ENCODE measurements around the gene RNF113B.

RNF113B gene

GRCh38 chr13:98141509-98142379 lies 35.3 kb downstream of the RNF113B start:
- DNase-seq (peak; percentile 10), ATAC-seq (ENCODE audit: insufficient read depth, low read depth) (peak; percentile 71)
- TF ChIP-seq CTCF (IDR thresholded peaks at IDR 0.05; ENCODE audit: borderline replicate concordance, extremely low read depth, low read length, poor library complexity, severe bottlenecking), result no peak
- no peak for TF ChIP-seq EZH2 (IDR thresholded peaks at IDR 0.05; ENCODE audit: borderline replicate concordance, low read depth, low read length, severe bottlenecking)
- no peak overlapping the region for H3K4me3 ChIP-seq (ENCODE audit: low read depth in 1 of 2, low read length in 2 of 2)
- no peaks in the 10 kb centered on the region for H3K9me3 ChIP-seq (ENCODE audit: insufficient read depth, low read length, severe bottlenecking)
- no peak overlapping the region for H3K27ac ChIP-seq (ENCODE audit: low read length)
- peaks cover 3% of the 10 kb centered on the region for H3K27me3 ChIP-seq (ENCODE audit: insufficient read depth, low read length, poor library complexity)
- no peaks in the 10 kb centered on the region for H3K79me2 ChIP-seq (ENCODE audit: insufficient read depth, low read length)
- H4K20me1 ChIP-seq (ENCODE audit: insufficient read depth, low read length), result no peaks in the 10 kb centered on the region
- H3K36me3 ChIP-seq (ENCODE audit: insufficient read depth, low read length), result no peaks in the 10 kb centered on the region
- no peak overlapping the region for H3K4me2 ChIP-seq (ENCODE audit: insufficient read depth, low read length)
- H3K9ac ChIP-seq (ENCODE audit: low read depth, low read length), result no peak overlapping the region
- no peaks in the 10 kb centered on the region for H3K4me1 ChIP-seq (ENCODE audit: insufficient read depth, low read length)
- H2AFZ ChIP-seq (ENCODE audit: low read depth, low read length), result no peak overlapping the region

- no peak overlapping the region for H3K27ac ChIP-seq (ENCODE audit: low read length)
- H3K9me3 ChIP-seq (ENCODE audit: insufficient read depth, low read length, severe bottlenecking), result no peaks in the 10 kb centered on the region
- no peaks in the 10 kb centered on the region for H4K20me1 ChIP-seq (ENCODE audit: insufficient read depth, low read length)
- H3K79me2 ChIP-seq (ENCODE audit: insufficient read depth, low read length), result no peaks in the 10 kb centered on the region
- no peaks in the 10 kb centered on the region for H3K4me1 ChIP-seq (ENCODE audit: insufficient read depth, low read length)
- H3K4me2 ChIP-seq (ENCODE audit: insufficient read depth, low read length), result no peak overlapping the region
- H3K27me3 ChIP-seq (ENCODE audit: insufficient read depth, low read length, poor library complexity), result peaks cover 3% of the 10 kb centered on the region
- ATAC-seq (ENCODE audit: insufficient read depth, low read depth) (no peak), DNase-seq (no peak)
- H2AFZ ChIP-seq (ENCODE audit: low read depth, low read length), result no peak overlapping the region
- TF ChIP-seq EZH2 (IDR thresholded peaks at IDR 0.05; ENCODE audit: borderline replicate concordance, low read depth, low read length, severe bottlenecking), result no peak
- TF ChIP-seq CTCF (IDR thresholded peaks at IDR 0.05; ENCODE audit: borderline replicate concordance, extremely low read depth, low read length, poor library complexity, severe bottlenecking), result no peak
- H3K9ac ChIP-seq (ENCODE audit: low read depth, low read length), result no peak overlapping the region
- H3K36me3 ChIP-seq (ENCODE audit: insufficient read depth, low read length), result no peaks in the 10 kb centered on the region
- no peak overlapping the region for H3K4me3 ChIP-seq (ENCODE audit: low read depth in 1 of 2, low read length in 2 of 2)
Observed at GRCh38 chr13:98141091-98141490, 36.0 kb downstream of the RNF113B start.

GRCh38 chr13:98134901-98135300 lies 42.2 kb downstream of the RNF113B start:
- ATAC-seq (ENCODE audit: insufficient read depth, low read depth) (no peak), DNase-seq (no peak)
- H3K27me3 ChIP-seq (ENCODE audit: insufficient read depth, low read length, poor library complexity), result peaks cover 6% of the 10 kb centered on the region
- no peaks in the 10 kb centered on the region for H3K4me1 ChIP-seq (ENCODE audit: insufficient read depth, low read length)
- no peak overlapping the region for H3K27ac ChIP-seq (ENCODE audit: low read length)
- H4K20me1 ChIP-seq (ENCODE audit: insufficient read depth, low read length), result no peaks in the 10 kb centered on the region
- no peaks in the 10 kb centered on the region for H3K9me3 ChIP-seq (ENCODE audit: insufficient read depth, low read length, severe bottlenecking)
- H3K4me3 ChIP-seq (ENCODE audit: low read depth in 1 of 2, low read length in 2 of 2), result no peak overlapping the region
- H3K79me2 ChIP-seq (ENCODE audit: insufficient read depth, low read length), result no peaks in the 10 kb centered on the region
- no peak overlapping the region for H2AFZ ChIP-seq (ENCODE audit: low read depth, low read length)
- H3K9ac ChIP-seq (ENCODE audit: low read depth, low read length), result no peak overlapping the region
- no peaks in the 10 kb centered on the region for H3K36me3 ChIP-seq (ENCODE audit: insufficient read depth, low read length)
- no peak for TF ChIP-seq CTCF (IDR thresholded peaks at IDR 0.05; ENCODE audit: borderline replicate concordance, extremely low read depth, low read length, poor library complexity, severe bottlenecking)
- no peak for TF ChIP-seq EZH2 (IDR thresholded peaks at IDR 0.05; ENCODE audit: borderline replicate concordance, low read depth, low read length, severe bottlenecking)
- H3K4me2 ChIP-seq (ENCODE audit: insufficient read depth, low read length), result no peak overlapping the region

Data from DND-41 (cell line).